GM23338 (cell line): ENCODE measurements around the gene RASGRF2. TPM values are rescaled to one million over a fixed set of nuclear protein-coding genes. Genes with fewer than 3 reads are reported as not detected.

Experiments used
- ATAC-seq: fragments of 200-7000 bp; cut with Tn5 transposase; 3 replicates; pipeline ENCODE4 v1.9.1; 2020
- DNase-seq: peaks from one replicate; pipeline ENCODE4 v3.0.0-alpha.2; 2015; ENCODE audit warnings: low spot score
- H2AFZ ChIP-seq: fragments of 200-600 bp; sonication (generic); 2 replicates; pipeline ENCODE4 v1.8.0; 2016; ENCODE audit warnings: antibody characterized with exemption, mild to moderate bottlenecking, moderate library complexity
- H3F3A ChIP-seq: fragments of 200-600 bp; sonication (generic); replicated peaks from 2 replicates; pipeline ENCODE4 v1.8.0; 2017; ENCODE audit warnings: antibody characterized with exemption, mixed run types, low read depth
- H3K27ac ChIP-seq: fragments of 200-600 bp; sonication (generic); 2 replicates; pipeline ENCODE4 v1.6.1; 2016; ENCODE audit warnings: low read depth
- H3K27me3 ChIP-seq: fragments of 200-600 bp; sonication (generic); 2 replicates; pipeline ENCODE4 v1.8.0; 2016; ENCODE audit warnings: mild to moderate bottlenecking, mixed run types, moderate library complexity; ENCODE audit not compliant: insufficient read depth
- H3K36me3 ChIP-seq: fragments of 200-600 bp; sonication (generic); 2 replicates; pipeline ENCODE4 v1.8.0; 2016; ENCODE audit warnings: mild to moderate bottlenecking; ENCODE audit not compliant: insufficient read depth
- H3K4me1 ChIP-seq: fragments of 200-600 bp; sonication (generic); 2 replicates; pipeline ENCODE4 v1.8.0; 2016; ENCODE audit warnings: mild to moderate bottlenecking, moderate library complexity; ENCODE audit not compliant: insufficient read depth
- H3K4me2 ChIP-seq: fragments of 200-600 bp; sonication (generic); 2 replicates; pipeline ENCODE4 v1.7.1; 2017; ENCODE audit warnings: mixed run types
- H3K4me3 ChIP-seq: fragments of 200-600 bp; sonication (generic); 2 replicates; pipeline ENCODE4 v1.6.1; 2016; ENCODE audit warnings: mixed run types
- H3K79me2 ChIP-seq: fragments of 200-600 bp; sonication (generic); replicated peaks from 2 replicates; pipeline ENCODE4 v1.8.0; 2017; ENCODE audit warnings: mild to moderate bottlenecking; ENCODE audit not compliant: insufficient read depth
- H3K9me2 ChIP-seq: fragments of 200-600 bp; sonication (generic); 2 replicates; pipeline ENCODE4 v1.8.0; 2017; ENCODE audit not compliant: insufficient read depth
- H4K20me1 ChIP-seq: fragments of 200-600 bp; sonication (generic); replicated peaks from 2 replicates; pipeline ENCODE4 v1.8.0; 2017; ENCODE audit warnings: mild to moderate bottlenecking; ENCODE audit not compliant: insufficient read depth
- H3K27ac Mint-ChIP-seq: 2 replicates; pipeline ENCODE4 v1.8.0; 2020; ENCODE audit warnings: inconsistent platforms, mild to moderate bottlenecking, moderate library complexity, mixed read lengths
- H3K27me3 Mint-ChIP-seq: 3 replicates; pipeline ENCODE4 v1.8.0; 2022; ENCODE audit warnings: low read depth, mild to moderate bottlenecking, moderate library complexity, mixed read lengths, inconsistent platforms; ENCODE audit not compliant: insufficient read depth, poor library complexity
- H3K36me3 Mint-ChIP-seq: 3 replicates; pipeline ENCODE4 v1.8.0; 2021; ENCODE audit warnings: low read depth, mild to moderate bottlenecking, inconsistent platforms, moderate library complexity, mixed read lengths
- H3K4me1 Mint-ChIP-seq: 3 replicates; pipeline ENCODE4 v1.8.0; 2020; ENCODE audit warnings: mild to moderate bottlenecking, inconsistent platforms, mixed read lengths
- H3K4me3 Mint-ChIP-seq: 3 replicates; pipeline ENCODE4 v1.8.0; 2021; ENCODE audit warnings: moderate library complexity, mild to moderate bottlenecking, inconsistent platforms, mixed read lengths
- H3K9me3 Mint-ChIP-seq: 3 replicates; pipeline ENCODE4 v1.8.0; 2020; ENCODE audit warnings: moderate library complexity, mild to moderate bottlenecking, inconsistent platforms, mixed read lengths
- NANOG ChIP-seq: IDR thresholded peaks from 2 replicates; pipeline ENCODE4 v1.6.1; 2016; ENCODE audit warnings: antibody characterized with exemption, borderline replicate concordance
- ZNF331 ChIP-seq: fragments of 250-450 bp; sonication (Bioruptor Pico); IDR thresholded peaks from 2 replicates; pipeline ENCODE4 v1.5.0; 2020; ENCODE audit warnings: low read depth, mild to moderate bottlenecking, moderate library complexity
- ZNF462 ChIP-seq: fragments of 250-450 bp; sonication (Bioruptor Pico); IDR thresholded peaks from 2 replicates; pipeline ENCODE4 v1.5.0; 2020; ENCODE audit warnings: mild to moderate bottlenecking, moderate library complexity
- polyA plus RNA-seq: library from polyadenylated mRNA; unstranded; fragments of >200 nt; fragmentation: Nextera tagmentation; extraction: Ambion mirVana; gene quantifications from 2 replicates; pipeline ENCODE4 v1.2.1, GENCODE V29; 2016
- total RNA-seq: library from RNA; depleted of rRNA; stranded (reverse); fragments of >200 nt; shearing (Covaris generic); gene quantifications from 2 replicates; pipeline ENCODE4 v1.2.3, GENCODE V29; 2014

Gene RASGRF2
- total and polyA plus RNA-seq, 2 experiments from 2014 or later, result 5.0 to 19.2 TPM

DNA sequence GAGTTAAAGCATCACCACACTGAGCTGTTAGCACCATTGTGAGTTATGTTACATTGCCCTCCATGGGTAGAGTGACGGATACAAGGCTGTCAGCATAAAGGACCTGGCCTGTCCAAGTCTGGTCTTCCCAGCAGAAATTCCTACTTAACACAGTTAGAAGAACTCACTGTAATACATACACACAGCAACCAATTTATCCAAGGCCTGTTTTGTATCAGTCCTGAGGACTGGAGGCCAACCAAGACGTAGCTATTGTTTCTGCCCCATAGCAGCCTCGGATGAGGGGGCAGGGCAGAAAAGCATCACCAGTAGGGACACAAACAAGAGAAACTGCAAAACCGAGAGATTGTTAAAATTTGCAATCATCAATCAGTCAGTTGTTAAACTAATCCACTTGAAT lies 206.9 kb downstream of the RASGRF2 start:
- H3K9me3 Mint-ChIP-seq, result no peaks in the 10 kb centered on the region
- Histone ChIP-seq H3K36me3 (no peaks in the 10 kb centered on the region), H4K20me1 (no peaks in the 10 kb centered on the region), H3K4me1 (no peaks in the 10 kb centered on the region), H3K27me3 (no peaks in the 10 kb centered on the region), H3K9me2 (0 out of 2 replicates have a peak, but pooled peaks cover 2% of the 10 kb centered on the region), H2AFZ (no peak overlapping the region), H3K79me2 (no peaks in the 10 kb centered on the region), H3K27ac (no peak overlapping the region), H3F3A (no peaks in the 10 kb centered on the region), H3K4me3 (no peak overlapping the region), H3K4me2 (no peak overlapping the region)
- no peaks in the 10 kb centered on the region; the same call in 2 of the 3 replicates for H3K36me3 Mint-ChIP-seq
- H3K27me3 Mint-ChIP-seq, result no peaks in the 10 kb centered on the region
- TF ChIP-seq ZNF462 (CRISPR knock-in tag) (no peak), ZNF331 (CRISPR knock-in tag) (no peak)
- DNase-seq (no peak), ATAC-seq (no peak)
- no peak overlapping the region for H3K27ac Mint-ChIP-seq
- H3K4me1 Mint-ChIP-seq, result peaks cover 5% of the 10 kb centered on the region
- H3K4me3 Mint-ChIP-seq, result no peak overlapping the region

GRCh38 chr5:81167544-81167943 lies 207.4 kb downstream of the RASGRF2 start:
- Histone ChIP-seq H4K20me1 (no peaks in the 10 kb centered on the region), H3K79me2 (no peaks in the 10 kb centered on the region), H3K36me3 (no peaks in the 10 kb centered on the region), H3K4me2 (no peak overlapping the region), H3K4me1 (no peaks in the 10 kb centered on the region), H3K27ac (no peak overlapping the region), H3K27me3 (no peaks in the 10 kb centered on the region), H3K4me3 (no peak overlapping the region), H3F3A (no peaks in the 10 kb centered on the region), H2AFZ (no peak overlapping the region), H3K9me2 (0 out of 2 replicates have a peak, but pooled peaks cover 2% of the 10 kb centered on the region)
- Mint-ChIP-seq H3K27me3 (no peaks in the 10 kb centered on the region), H3K4me1 (peaks cover 5% of the 10 kb centered on the region), H3K27ac (no peak overlapping the region), H3K4me3 (no peak overlapping the region), H3K36me3 (no peaks in the 10 kb centered on the region; the same call in 2 of the 3 replicates), H3K9me3 (no peaks in the 10 kb centered on the region)
- DNase-seq (no peak), ATAC-seq (no peak)
- TF ChIP-seq NANOG, result no peak
